Measurements from ENCODE around the gene VARS2.
A peak's percentile ranks its signal among the peaks of the same experiment; 100 is the strongest.

VARS2 gene

DNA sequence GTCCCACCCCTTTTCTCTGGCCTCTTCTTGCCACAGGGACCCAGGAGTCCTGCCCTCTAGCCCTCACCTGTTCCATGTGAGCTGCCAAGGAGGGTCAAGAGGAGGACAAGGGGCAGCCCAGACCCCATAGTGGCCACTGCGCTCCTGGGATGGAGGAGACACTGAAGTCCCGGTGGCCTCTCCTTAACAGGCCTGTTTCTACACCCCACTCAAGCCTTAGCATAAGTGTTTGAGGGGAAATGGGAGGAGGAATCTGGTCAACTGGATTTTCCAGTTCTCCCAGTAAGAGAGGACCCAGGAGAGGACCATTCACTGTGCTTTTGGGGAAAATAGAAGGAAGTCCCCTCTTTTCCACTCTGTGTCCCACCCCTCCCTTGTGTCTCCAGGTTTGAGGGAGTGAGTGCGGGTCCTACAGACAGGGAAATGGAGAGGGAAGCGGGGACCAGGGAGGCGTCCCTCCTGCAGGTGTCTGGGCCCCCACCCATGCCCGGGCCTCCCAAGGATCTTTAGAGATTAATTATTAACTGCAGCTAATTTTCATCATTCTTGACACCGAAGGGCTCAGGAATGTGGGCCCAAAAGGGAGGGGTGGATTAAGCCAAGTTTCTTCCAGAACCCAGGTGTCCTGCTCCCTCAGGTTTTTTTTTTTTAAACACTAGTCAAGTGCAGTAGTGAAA is 18.1 kb downstream of the VARS2 start, which contains the start of gene SFTA2 (continued):
- TF ChIP-seq, protein P1, sequence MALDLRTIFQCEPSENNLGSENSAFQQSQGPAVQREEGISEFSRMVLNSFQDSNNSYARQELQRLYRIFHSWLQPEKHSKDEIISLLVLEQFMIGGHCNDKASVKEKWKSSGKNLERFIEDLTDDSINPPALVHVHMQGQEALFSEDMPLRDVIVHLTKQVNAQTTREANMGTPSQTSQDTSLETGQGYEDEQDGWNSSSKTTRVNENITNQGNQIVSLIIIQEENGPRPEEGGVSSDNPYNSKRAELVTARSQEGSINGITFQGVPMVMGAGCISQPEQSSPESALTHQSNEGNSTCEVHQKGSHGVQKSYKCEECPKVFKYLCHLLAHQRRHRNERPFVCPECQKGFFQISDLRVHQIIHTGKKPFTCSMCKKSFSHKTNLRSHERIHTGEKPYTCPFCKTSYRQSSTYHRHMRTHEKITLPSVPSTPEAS (tag by site-specific recombination; IDR thresholded peaks at IDR 0.05): no peak
- TF ChIP-seq ZNF596 (tag by site-specific recombination; IDR thresholded peaks at IDR 0.05) (no peak), ZNF571 (tag by site-specific recombination; IDR thresholded peaks at IDR 0.05) (no peak), ZNF202 (tag by site-specific recombination; IDR thresholded peaks at IDR 0.05; ENCODE audit: borderline replicate concordance) (no peak), ZNF624 (tag by site-specific recombination; IDR thresholded peaks at IDR 0.05) (no peak)
- TF ChIP-seq, protein P2, sequence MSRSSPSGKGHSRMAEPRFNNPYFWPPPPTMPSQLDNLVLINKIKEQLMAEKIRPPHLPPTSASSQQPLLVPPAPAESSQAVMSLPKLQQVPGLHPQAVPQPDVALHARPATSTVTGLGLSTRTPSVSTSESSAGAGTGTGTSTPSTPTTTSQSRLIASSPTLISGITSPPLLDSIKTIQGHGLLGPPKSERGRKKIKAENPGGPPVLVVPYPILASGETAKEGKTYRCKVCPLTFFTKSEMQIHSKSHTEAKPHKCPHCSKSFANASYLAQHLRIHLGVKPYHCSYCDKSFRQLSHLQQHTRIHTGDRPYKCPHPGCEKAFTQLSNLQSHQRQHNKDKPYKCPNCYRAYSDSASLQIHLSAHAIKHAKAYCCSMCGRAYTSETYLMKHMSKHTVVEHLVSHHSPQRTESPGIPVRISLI (tag by site-specific recombination; IDR thresholded peaks at IDR 0.05): no peak

DNA sequence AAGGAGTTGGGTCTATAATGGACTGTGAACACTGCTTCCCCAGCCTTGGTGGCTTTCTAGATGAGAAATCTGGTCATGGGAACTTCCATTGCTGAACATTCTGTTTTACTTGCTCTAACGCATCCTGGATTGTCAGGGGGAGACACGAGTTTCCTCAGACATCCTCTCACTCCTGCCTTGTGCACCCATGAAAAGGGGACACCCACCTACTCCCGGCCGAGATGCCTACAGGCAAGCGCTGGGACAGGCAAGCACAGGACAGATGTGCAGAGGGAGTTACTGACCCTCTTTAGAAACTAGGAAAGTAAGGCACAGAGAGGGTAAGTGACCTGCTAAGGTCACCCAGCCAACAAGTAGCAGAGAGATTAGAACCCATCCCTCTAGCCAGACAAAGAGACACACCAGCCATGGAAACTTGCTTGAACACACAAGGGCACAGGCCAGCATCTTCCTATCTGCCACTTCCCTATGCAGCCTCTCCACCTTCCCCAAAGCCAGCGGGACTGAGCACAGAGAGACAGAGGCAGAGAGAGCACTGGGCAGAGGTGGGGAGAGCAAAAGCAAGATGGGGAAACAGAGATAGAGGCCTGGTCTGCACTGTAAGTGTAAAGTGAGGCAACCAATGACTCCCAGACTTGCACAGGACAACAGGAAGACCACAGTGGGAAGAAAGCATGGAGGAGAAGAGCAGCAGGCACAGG is 18.8 kb downstream of the VARS2 start:
- no peaks in the 10 kb centered on the region for H3K9me3 ChIP-seq (ENCODE audit: control insufficient read depth, insufficient read depth, low read depth, low read length)
- CTCF ChIA-PET: no interaction called here
- POLR2A ChIA-PET: no interaction called here

DNA sequence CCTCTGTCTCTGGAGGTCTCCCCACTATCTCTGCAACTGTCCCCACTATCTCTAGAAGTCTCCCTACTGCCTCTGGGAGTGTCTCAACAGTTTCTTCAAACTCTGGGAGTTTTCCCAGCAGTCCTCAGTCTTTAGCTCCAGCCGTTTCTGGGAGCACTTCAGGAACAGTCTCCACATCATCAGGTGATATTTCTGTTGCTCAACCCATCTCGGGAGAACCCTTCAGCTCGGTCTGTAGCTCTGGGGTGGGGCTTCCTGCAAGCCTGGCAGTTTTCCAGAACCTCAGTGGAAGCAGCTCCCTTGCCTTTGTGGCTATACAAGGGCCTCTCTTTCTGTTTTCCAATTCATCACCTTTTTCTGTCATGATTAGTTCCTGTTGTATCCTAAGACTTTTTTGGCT is 21.0 kb downstream of the VARS2 start:
- Histone ChIP-seq H3K4me1 (ENCODE audit: control insufficient read depth, insufficient read depth, low read length) (no peaks in the 10 kb centered on the region), H3K27ac (ENCODE audit: extremely low read depth, low read depth, low read length) (no peak overlapping the region), H3K4me3 (ENCODE audit: low read depth, low read length) (no peak overlapping the region), H3K36me3 (ENCODE audit: control insufficient read depth in 2 of 2, insufficient read depth in 1 of 2, low read length in 2 of 2) (no peaks in the 10 kb centered on the region), H3K9me3 (ENCODE audit: control insufficient read depth, insufficient read depth, low read depth, low read length) (no peaks in the 10 kb centered on the region)
- ChIA-PET CTCF (interaction anchor here (0.8 to 1.7 kb wide), 6 partner anchors 9 to 152 kb away, joined by 3 to 5 read pairs (median 4); no protein-coding TSS in a partner anchor), POLR2A (interaction anchor here (0.7 kb wide), 1 partner anchor 145 kb away, joined by 3 read pairs; no protein-coding TSS in a partner anchor)
- TF ChIP-seq, protein P3, sequence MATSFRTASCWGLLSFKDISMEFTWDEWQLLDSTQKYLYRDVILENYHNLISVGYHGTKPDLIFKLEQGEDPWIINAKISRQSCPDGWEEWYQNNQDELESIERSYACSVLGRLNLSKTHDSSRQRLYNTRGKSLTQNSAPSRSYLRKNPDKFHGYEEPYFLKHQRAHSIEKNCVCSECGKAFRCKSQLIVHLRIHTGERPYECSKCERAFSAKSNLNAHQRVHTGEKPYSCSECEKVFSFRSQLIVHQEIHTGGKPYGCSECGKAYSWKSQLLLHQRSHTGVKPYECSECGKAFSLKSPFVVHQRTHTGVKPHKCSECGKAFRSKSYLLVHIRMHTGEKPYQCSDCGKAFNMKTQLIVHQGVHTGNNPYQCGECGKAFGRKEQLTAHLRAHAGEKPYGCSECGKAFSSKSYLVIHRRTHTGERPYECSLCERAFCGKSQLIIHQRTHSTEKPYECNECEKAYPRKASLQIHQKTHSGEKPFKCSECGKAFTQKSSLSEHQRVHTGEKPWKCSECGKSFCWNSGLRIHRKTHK (tag by site-specific recombination; IDR thresholded peaks at IDR 0.05): no peak
- TF ChIP-seq ZNF10 (tag by site-specific recombination; IDR thresholded peaks at IDR 0.05): 0 out of 2 replicates have a peak, but pooled peaks have one; percentile 43

More for the DNA sequence above, 18.8 kb downstream of the VARS2 start:
- no peak overlapping the region for H3K27ac ChIP-seq (ENCODE audit: extremely low read depth, low read depth, low read length)
- no peaks in the 10 kb centered on the region for H3K4me1 ChIP-seq (ENCODE audit: control insufficient read depth, insufficient read depth, low read length)
- TF ChIP-seq ZNF768 (tag by site-specific recombination; IDR thresholded peaks at IDR 0.05) (peak; percentile 26; the same call in 1 of the 2 replicates), ZBTB8A (tag by site-specific recombination; IDR thresholded peaks at IDR 0.05) (no peak), ZNF510 (tag by site-specific recombination; IDR thresholded peaks at IDR 0.05; ENCODE audit: insufficient replicate concordance) (no peak), GFI1B (tag by site-specific recombination; IDR thresholded peaks at IDR 0.05) (no peak), SP3 (tag by site-specific recombination; IDR thresholded peaks at IDR 0.05) (no peak), ZNF585B (tag by site-specific recombination; IDR thresholded peaks at IDR 0.05) (no peak)
- no peak overlapping the region for H3K4me3 ChIP-seq (ENCODE audit: low read depth, low read length)
- peaks cover 0 to 7% of the 10 kb centered on the region in 2 experiments; a peak in 1 of 3 replicates for H3K36me3 ChIP-seq (ENCODE audit: control insufficient read depth in 2 of 2, insufficient read depth in 1 of 2, low read length in 2 of 2)

DNA sequence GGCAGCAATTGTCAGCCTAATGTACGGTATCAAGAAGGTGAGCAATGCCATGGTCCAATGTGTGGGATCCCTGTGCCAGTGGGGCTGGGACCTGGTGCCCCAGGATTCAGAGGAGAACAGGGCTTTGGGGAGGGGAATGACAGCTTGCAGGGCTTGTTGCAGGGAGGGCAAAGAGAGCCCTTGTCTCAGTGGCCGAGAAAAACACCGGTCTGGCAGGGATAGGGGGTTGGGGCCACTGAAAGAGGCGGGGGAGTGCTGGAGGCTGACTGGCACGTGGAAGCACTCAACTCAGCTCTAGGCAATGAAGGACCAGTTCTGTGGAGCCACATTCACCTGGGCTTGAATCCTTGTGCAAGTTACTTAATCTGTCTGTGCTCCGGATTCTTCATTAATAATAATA is 23.2 kb downstream of the VARS2 start:
- TF ChIP-seq ZNF404 (tag by site-specific recombination; IDR thresholded peaks at IDR 0.05) (no peak), ZNF121 (tag by site-specific recombination; IDR thresholded peaks at IDR 0.05) (no peak), ZNF302 (tag by site-specific recombination; IDR thresholded peaks at IDR 0.05; ENCODE audit: low read depth) (no peak), SCRT1 (tag by site-specific recombination; IDR thresholded peaks at IDR 0.05; ENCODE audit: borderline replicate concordance) (no peak), ZNF324 (tag by site-specific recombination; IDR thresholded peaks at IDR 0.05) (no peak)
- TF ChIP-seq, protein P4, sequence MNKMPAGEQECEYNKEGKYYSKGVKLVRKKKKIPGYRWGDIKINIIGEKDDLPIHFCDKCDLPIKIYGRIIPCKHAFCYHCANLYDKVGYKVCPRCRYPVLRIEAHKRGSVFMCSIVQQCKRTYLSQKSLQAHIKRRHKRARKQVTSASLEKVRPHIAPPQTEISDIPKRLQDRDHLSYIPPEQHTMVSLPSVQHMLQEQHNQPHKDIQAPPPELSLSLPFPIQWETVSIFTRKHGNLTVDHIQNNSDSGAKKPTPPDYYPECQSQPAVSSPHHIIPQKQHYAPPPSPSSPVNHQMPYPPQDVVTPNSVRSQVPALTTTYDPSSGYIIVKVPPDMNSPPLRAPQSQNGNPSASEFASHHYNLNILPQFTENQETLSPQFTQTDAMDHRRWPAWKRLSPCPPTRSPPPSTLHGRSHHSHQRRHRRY (tag by site-specific recombination; IDR thresholded peaks at IDR 0.05): no peak
- H3K27ac ChIP-seq (ENCODE audit: extremely low read depth, low read depth, low read length): no peak overlapping the region
- no peak overlapping the region for H3K4me3 ChIP-seq (ENCODE audit: low read depth, low read length)
- no peaks in the 10 kb centered on the region for H3K36me3 ChIP-seq (ENCODE audit: control insufficient read depth in 2 of 2, insufficient read depth in 1 of 2, low read length in 2 of 2)
- no peaks in the 10 kb centered on the region for H3K4me1 ChIP-seq (ENCODE audit: control insufficient read depth, insufficient read depth, low read length)
- H3K9me3 ChIP-seq (ENCODE audit: control insufficient read depth, insufficient read depth, low read depth, low read length): no peaks in the 10 kb centered on the region
- ChIA-PET CTCF (no interaction called here), POLR2A (no interaction called here)
